GM19025 (cell line): Measurements from ENCODE around the gene CDV3.

ENCODE experiments used
- ATAC-seq: cut with Tn5 transposase; IDR thresholded peaks from one replicate; pipeline ENCODE4 v1.9.1; 2021; ENCODE audit warnings: mild to moderate bottlenecking, low read depth, moderate library complexity; ENCODE audit not compliant: unreplicated experiment

The CDV3 gene

GRCh38 chr3:133563816-133564215, 9.7 kb upstream of the CDV3 start:
- ATAC-seq: no peak

- ATAC-seq: no peak
These were observed 5.0 kb upstream of the CDV3 start for GRCh38 chr3:133568294-133569014.

GRCh38 chr3:133570139-133570936, 3.1 kb upstream of the CDV3 start:
- no peak for ATAC-seq

- ATAC-seq: no peak
These were observed 2.6 kb upstream of the CDV3 start for GRCh38 chr3:133570937-133571320.

- no peak for ATAC-seq
These were observed 1.1 kb upstream of the CDV3 start for GRCh38 chr3:133572158-133573053.

GRCh38 chr3:133573054-133573628, 345 bp upstream of the CDV3 start:
- peak; percentile 59 for ATAC-seq

- peak; percentile 34 for ATAC-seq
These were observed 885 bp downstream of the CDV3 start for GRCh38 chr3:133574260-133574881.

GRCh38 chr3:133575086-133575485, 1.6 kb downstream of the CDV3 start:
- no peak for ATAC-seq

- no peak for ATAC-seq
These were observed 2.7 kb downstream of the CDV3 start for GRCh38 chr3:133576169-133576568.

GRCh38 chr3:133578548-133579191, 5.2 kb downstream of the CDV3 start:
- ATAC-seq: no peak

- no peak for ATAC-seq
These were observed 9.9 kb downstream of the CDV3 start for GRCh38 chr3:133583396-133583795.

GRCh38 chr3:133588035-133588434, 14.5 kb downstream of the CDV3 start:
- no peak for ATAC-seq

GRCh38 chr3:133588784-133589465, 15.4 kb downstream of the CDV3 start:
- no peak for ATAC-seq

- ATAC-seq: no peak
These were observed 16.0 kb downstream of the CDV3 start for GRCh38 chr3:133589503-133589902.

GRCh38 chr3:133591271-133591742, 17.8 kb downstream of the CDV3 start:
- no peak for ATAC-seq

GRCh38 chr3:133592843-133593242, 19.4 kb downstream of the CDV3 start:
- ATAC-seq: no peak

- ATAC-seq: no peak
These were observed 19.8 kb downstream of the CDV3 start for GRCh38 chr3:133593243-133593642.

GRCh38 chr3:133595341-133595740, 21.9 kb downstream of the CDV3 start:
- no peak for ATAC-seq

- no peak for ATAC-seq
These were observed 24.9 kb downstream of the CDV3 start for GRCh38 chr3:133598405-133598804.
